DOHH2 (cell line): ENCODE measurements around the gene HPSE.

Experiments used
- H3F3A ChIP-seq: fragments of 200-600 bp; sonication (generic), shearing (Covaris generic); 2 replicates; pipeline ENCODE4 v1.6.0; 2016; ENCODE audit warnings: antibody characterized with exemption, mild to moderate bottlenecking; ENCODE audit not compliant: control insufficient read depth, insufficient read depth
- H3K27ac ChIP-seq: fragments of 200-600 bp; sonication (generic); 2 replicates; pipeline ENCODE4 v1.5.1; 2014; ENCODE audit warnings: low read depth, mild to moderate bottlenecking, low read length, moderate library complexity
- H3K27me3 ChIP-seq: fragments of 200-600 bp; sonication (generic); 2 replicates; pipeline ENCODE4 v1.6.1; 2014; ENCODE audit warnings: mild to moderate bottlenecking, low read length, mixed read lengths; ENCODE audit not compliant: control insufficient read depth
- H3K36me3 ChIP-seq: fragments of 200-600 bp; sonication (generic); 2 replicates; pipeline ENCODE4 v1.6.1; 2014; ENCODE audit warnings: mild to moderate bottlenecking, low read length, moderate library complexity, mixed read lengths; ENCODE audit not compliant: control insufficient read depth
- H3K4me1 ChIP-seq: fragments of 200-600 bp; sonication (generic); 2 replicates; pipeline ENCODE4 v1.6.1; 2014; ENCODE audit warnings: mild to moderate bottlenecking, low read length, mixed read lengths; ENCODE audit not compliant: control insufficient read depth
- H3K4me2 ChIP-seq: fragments of 200-600 bp; sonication (generic); 2 replicates; pipeline ENCODE4 v1.6.0; 2014; ENCODE audit warnings: mild to moderate bottlenecking, low read length, moderate library complexity
- H3K4me3 ChIP-seq: fragments of 200-600 bp; sonication (generic); 2 replicates; pipeline ENCODE4 v1.5.1; 2014; ENCODE audit warnings: mild to moderate bottlenecking, low read length, mixed read lengths
- H3K79me2 ChIP-seq: fragments of 200-600 bp; sonication (generic); 2 replicates; pipeline ENCODE4 v1.6.1; 2014; ENCODE audit warnings: mild to moderate bottlenecking, low read length, mixed read lengths; ENCODE audit not compliant: control insufficient read depth
- H3K9me2 ChIP-seq: fragments of 200-600 bp; sonication (generic); replicated peaks from 2 replicates; pipeline ENCODE4 v1.6.1; 2014; ENCODE audit warnings: mild to moderate bottlenecking, low read length, mixed read lengths; ENCODE audit not compliant: control insufficient read depth
- H3K9me3 ChIP-seq: fragments of 200-600 bp; sonication (generic); 2 replicates; pipeline ENCODE4 v1.6.1; 2014; ENCODE audit warnings: antibody characterized with exemption, low read length, mixed read lengths; ENCODE audit not compliant: control insufficient read depth, insufficient read depth
- H4K20me1 ChIP-seq: fragments of 200-600 bp; sonication (generic); 2 replicates; pipeline ENCODE4 v1.6.0; 2014; ENCODE audit warnings: low read depth, mild to moderate bottlenecking, antibody characterized with exemption, low read length, moderate library complexity; ENCODE audit not compliant: control insufficient read depth, insufficient read depth
- CTCF ChIP-seq: fragments of 200-600 bp; sonication (generic); IDR thresholded peaks from one replicate; pipeline ENCODE4 v1.5.1; 2014; ENCODE audit warnings: antibody characterized with exemption, mild to moderate bottlenecking, low read depth, low read length; ENCODE audit not compliant: poor library complexity, severe bottlenecking
- EZH2phosphoT487 ChIP-seq: fragments of 200-600 bp; sonication (generic); IDR thresholded peaks from 2 replicates; pipeline ENCODE4 v1.6.1; 2017; ENCODE audit warnings: borderline replicate concordance, mild to moderate bottlenecking, antibody characterized with exemption, low read length, moderate library complexity, mixed read lengths

The HPSE gene

DNA sequence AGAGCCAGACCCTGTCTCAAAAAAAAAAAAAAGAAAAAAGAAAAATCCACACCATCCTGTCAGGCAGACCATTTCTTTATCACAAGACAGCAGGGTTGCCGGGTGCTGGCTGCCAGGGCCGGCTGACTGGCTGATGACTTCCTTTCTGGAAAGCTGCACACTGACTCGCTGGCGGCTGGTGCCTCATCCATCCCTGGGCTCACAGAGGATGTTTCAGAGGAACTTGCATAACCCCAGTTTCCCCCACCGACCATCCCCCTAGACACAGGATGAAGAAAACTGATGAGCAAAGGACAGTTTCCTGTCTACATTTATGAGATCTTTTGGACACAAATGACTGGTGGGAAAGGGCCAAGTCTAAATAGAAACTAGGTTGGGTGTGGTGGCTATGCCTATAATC, 14.1 kb downstream of the HPSE start:
- H3K9me2 ChIP-seq: no peaks in the 10 kb centered on the region
- H3K4me3 ChIP-seq: no peak overlapping the region
- H3K27ac ChIP-seq: no peak overlapping the region
- H3K27me3 ChIP-seq: peaks cover 6% of the 10 kb centered on the region; the same call in 1 of the 2 replicates
- H4K20me1 ChIP-seq: no peaks in the 10 kb centered on the region
- H3K36me3 ChIP-seq: no peaks in the 10 kb centered on the region
- no peaks in the 10 kb centered on the region for H3K9me3 ChIP-seq
- no peak for TF ChIP-seq EZH2phosphoT487
- TF ChIP-seq CTCF: no peak
- H3K4me1 ChIP-seq: no peaks in the 10 kb centered on the region
- no peaks in the 10 kb centered on the region for H3F3A ChIP-seq
- H3K79me2 ChIP-seq: no peaks in the 10 kb centered on the region
- no peak overlapping the region for H3K4me2 ChIP-seq

DNA sequence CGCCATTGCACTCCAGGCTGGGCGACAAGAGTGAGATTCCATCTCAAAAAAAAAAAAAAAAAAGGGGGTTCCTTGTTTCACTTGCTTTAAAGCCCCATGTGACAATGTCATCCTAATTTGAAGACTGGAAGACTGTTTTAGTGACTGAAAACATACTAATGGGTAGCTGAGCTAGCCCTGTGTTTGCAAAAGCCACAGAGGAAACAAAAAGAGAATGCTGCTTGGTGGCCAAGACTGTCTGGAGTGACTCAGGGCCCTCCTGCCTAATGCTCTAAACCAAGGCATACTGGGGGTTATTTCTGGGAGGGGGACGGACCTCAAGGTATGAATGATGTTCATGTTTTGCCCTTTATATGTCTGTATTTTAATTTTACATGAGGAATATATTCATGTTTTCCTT, 16.0 kb downstream of the HPSE start:
- no peaks in the 10 kb centered on the region for H4K20me1 ChIP-seq
- no peak overlapping the region for H3K27ac ChIP-seq
- TF ChIP-seq EZH2phosphoT487: no peak
- no peak for TF ChIP-seq CTCF
- no peaks in the 10 kb centered on the region for H3K9me2 ChIP-seq
- no peaks in the 10 kb centered on the region for H3K9me3 ChIP-seq
- H3F3A ChIP-seq: no peaks in the 10 kb centered on the region
- no peaks in the 10 kb centered on the region for H3K79me2 ChIP-seq
- H3K4me2 ChIP-seq: no peak overlapping the region
- H3K4me1 ChIP-seq: no peaks in the 10 kb centered on the region
- H3K36me3 ChIP-seq: no peaks in the 10 kb centered on the region
- peaks cover 3% of the 10 kb centered on the region; the same call in 1 of the 2 replicates for H3K27me3 ChIP-seq
- no peak overlapping the region for H3K4me3 ChIP-seq

DNA sequence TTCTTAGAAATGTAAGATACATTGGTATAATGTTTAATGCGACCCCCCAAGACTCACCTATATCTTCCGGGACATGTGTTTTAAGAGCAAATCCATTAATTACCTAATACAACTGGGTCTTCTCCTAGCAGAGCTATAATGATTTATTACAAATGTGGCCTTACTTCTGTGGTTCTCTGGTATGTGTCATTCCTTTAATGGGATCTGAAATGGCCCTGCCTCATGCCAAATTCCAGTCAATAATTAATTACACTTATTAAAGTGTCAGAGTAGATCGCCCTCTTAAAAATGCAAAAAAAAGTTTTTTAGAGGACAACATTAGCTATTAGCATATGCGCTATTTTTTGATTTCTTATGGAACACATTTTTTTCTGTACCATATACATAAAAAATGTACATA, 17.0 kb downstream of the HPSE start:
- Histone ChIP-seq H3K36me3 (no peaks in the 10 kb centered on the region), H3K79me2 (no peaks in the 10 kb centered on the region), H3K4me2 (no peak overlapping the region), H3K9me2 (no peaks in the 10 kb centered on the region), H3F3A (no peaks in the 10 kb centered on the region), H3K4me3 (no peak overlapping the region), H3K4me1 (no peaks in the 10 kb centered on the region), H3K27me3 (no peaks in the 10 kb centered on the region; the same call in 1 of the 2 replicates), H3K27ac (no peak overlapping the region), H3K9me3 (no peaks in the 10 kb centered on the region), H4K20me1 (no peaks in the 10 kb centered on the region)
- no peak for TF ChIP-seq EZH2phosphoT487
- no peak for TF ChIP-seq CTCF
